Testis (tissue), 2 donors: ENCODE results near the gene TC2N.

ENCODE experiments used
- CTCF ChIP-seq, 3 experiments: fragments of 450-650 bp in 2 of 3; fragments of 200-600 bp in 1 of 3; sonication (generic) in 1 of 3; IDR thresholded peaks; one replicate each; pipeline ENCODE4 v1.5.1; 2016 to 2019; ENCODE audit warnings: antibody characterized with exemption in 3 of 3, mild to moderate bottlenecking in 2 of 3, moderate library complexity in 1 of 3
- POLR2A ChIP-seq: fragments of 450-650 bp; IDR thresholded peaks from one replicate; pipeline ENCODE4 v1.6.1; 2017; ENCODE audit warnings: antibody characterized with exemption, mild to moderate bottlenecking, moderate library complexity

- no peak for TF ChIP-seq CTCF (IDR thresholded peaks at IDR 0.05)
- no peak for TF ChIP-seq POLR2A
These were observed 31.2 kb downstream of the TC2N start for GRCh38 chr14:91835920-91836843.
